HL-60 (cell line): ENCODE data around the gene CCDC183.

Source experiments
- GABPA ChIP-seq: IDR thresholded peaks from 2 replicates; pipeline ENCODE4 v1.6.1; 2012; ENCODE audit warnings: low read depth
- POLR2AphosphoS5 ChIP-seq: IDR thresholded peaks from 2 replicates; pipeline ENCODE4 v1.6.1; 2012; ENCODE audit warnings: low read depth
- SPI1 ChIP-seq: IDR thresholded peaks from 2 replicates; pipeline ENCODE4 v1.6.1; 2012; ENCODE audit warnings: low read depth, mild to moderate bottlenecking, borderline replicate concordance
- TF ChIP-seq, protein P1 (sequence below): IDR thresholded peaks from one replicate; pipeline ENCODE4 v1.5.1; 2011; ENCODE audit warnings: low read length, control low read depth, inconsistent platforms; ENCODE audit not compliant: insufficient read depth

- TF ChIP-seq, protein P1, sequence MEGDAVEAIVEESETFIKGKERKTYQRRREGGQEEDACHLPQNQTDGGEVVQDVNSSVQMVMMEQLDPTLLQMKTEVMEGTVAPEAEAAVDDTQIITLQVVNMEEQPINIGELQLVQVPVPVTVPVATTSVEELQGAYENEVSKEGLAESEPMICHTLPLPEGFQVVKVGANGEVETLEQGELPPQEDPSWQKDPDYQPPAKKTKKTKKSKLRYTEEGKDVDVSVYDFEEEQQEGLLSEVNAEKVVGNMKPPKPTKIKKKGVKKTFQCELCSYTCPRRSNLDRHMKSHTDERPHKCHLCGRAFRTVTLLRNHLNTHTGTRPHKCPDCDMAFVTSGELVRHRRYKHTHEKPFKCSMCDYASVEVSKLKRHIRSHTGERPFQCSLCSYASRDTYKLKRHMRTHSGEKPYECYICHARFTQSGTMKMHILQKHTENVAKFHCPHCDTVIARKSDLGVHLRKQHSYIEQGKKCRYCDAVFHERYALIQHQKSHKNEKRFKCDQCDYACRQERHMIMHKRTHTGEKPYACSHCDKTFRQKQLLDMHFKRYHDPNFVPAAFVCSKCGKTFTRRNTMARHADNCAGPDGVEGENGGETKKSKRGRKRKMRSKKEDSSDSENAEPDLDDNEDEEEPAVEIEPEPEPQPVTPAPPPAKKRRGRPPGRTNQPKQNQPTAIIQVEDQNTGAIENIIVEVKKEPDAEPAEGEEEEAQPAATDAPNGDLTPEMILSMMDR: no peak
- TF ChIP-seq POLR2AphosphoS5: no peak
- no peak for TF ChIP-seq SPI1
- no peak for TF ChIP-seq GABPA
These were observed 54.1 kb downstream of the CCDC183 start for GRCh38 chr9:136849960-136850865.
